Endothelial cell (in vitro differentiated cells): ENCODE measurements around the gene SNRPD2. TPM values are rescaled to one million over a fixed set of nuclear protein-coding genes. Genes with fewer than 3 reads are reported as not detected.

Experiments used
- DNase-seq: peaks from one replicate; pipeline ENCODE4 v3.0.0; 2021; ENCODE audit warnings: low spot score
- H3K27ac Mint-ChIP-seq: one replicate; pipeline ENCODE4 v1.8.0; 2021; ENCODE audit warnings: mixed read lengths, inconsistent platforms; ENCODE audit not compliant: unreplicated experiment
- H3K27me3 Mint-ChIP-seq: one replicate; pipeline ENCODE4 v1.8.0; 2021; ENCODE audit warnings: mild to moderate bottlenecking, moderate library complexity, mixed read lengths, inconsistent platforms; ENCODE audit not compliant: unreplicated experiment
- H3K36me3 Mint-ChIP-seq: one replicate; pipeline ENCODE4 v1.8.0; 2021; ENCODE audit warnings: mild to moderate bottlenecking, low read depth, mixed read lengths, inconsistent platforms; ENCODE audit not compliant: unreplicated experiment
- H3K4me1 Mint-ChIP-seq: one replicate; pipeline ENCODE4 v1.8.0; 2021; ENCODE audit warnings: mild to moderate bottlenecking, mixed read lengths, inconsistent platforms; ENCODE audit not compliant: unreplicated experiment
- H3K4me3 Mint-ChIP-seq: one replicate; pipeline ENCODE4 v1.8.0; 2021; ENCODE audit warnings: mild to moderate bottlenecking, mixed read lengths, inconsistent platforms; ENCODE audit not compliant: unreplicated experiment
- H3K9me3 Mint-ChIP-seq: one replicate; pipeline ENCODE4 v1.8.0; 2021; ENCODE audit warnings: mixed read lengths, inconsistent platforms; ENCODE audit not compliant: unreplicated experiment
- CTCF ChIP-seq: fragments of 200-600 bp; sonication (generic); IDR thresholded peaks from one replicate; pipeline ENCODE4 v1.5.0; 2021; ENCODE audit warnings: antibody characterized with exemption; ENCODE audit not compliant: unreplicated experiment
- microRNA-seq: library from miRNA; unstranded; fragments of <30 nt; microRNA quantifications from one replicate; pipeline ENCODE4, GENCODE V29; 2020; ENCODE audit not compliant: unreplicated experiment
- total RNA-seq: library from RNA; stranded (reverse); fragmentation: NEBNext Ultra II Directional; extraction: Animal tissue kit (Norgen Biotek cat#: 25700); gene quantifications from one replicate; pipeline ENCODE4 v1.2.1, GENCODE V29; 2021; ENCODE audit not compliant: unreplicated experiment

SNRPD2 gene
- total RNA-seq, 1 donor from 2014 or later = 479 TPM

GRCh38 chr19:45641274-45642105 is 50.3 kb downstream of the SNRPD2 start:
- no peaks in the 10 kb centered on the region for H3K9me3 Mint-ChIP-seq
- DNase-seq = peak; percentile 59
- H3K4me1 Mint-ChIP-seq = peaks cover 24% of the 10 kb centered on the region
- no peak for TF ChIP-seq CTCF
- H3K36me3 Mint-ChIP-seq = peaks cover 5% of the 10 kb centered on the region
- H3K4me3 Mint-ChIP-seq = peak overlapping the region; percentile 49
- no peak overlapping the region for H3K27ac Mint-ChIP-seq
- H3K27me3 Mint-ChIP-seq = peaks cover 8% of the 10 kb centered on the region

DNA sequence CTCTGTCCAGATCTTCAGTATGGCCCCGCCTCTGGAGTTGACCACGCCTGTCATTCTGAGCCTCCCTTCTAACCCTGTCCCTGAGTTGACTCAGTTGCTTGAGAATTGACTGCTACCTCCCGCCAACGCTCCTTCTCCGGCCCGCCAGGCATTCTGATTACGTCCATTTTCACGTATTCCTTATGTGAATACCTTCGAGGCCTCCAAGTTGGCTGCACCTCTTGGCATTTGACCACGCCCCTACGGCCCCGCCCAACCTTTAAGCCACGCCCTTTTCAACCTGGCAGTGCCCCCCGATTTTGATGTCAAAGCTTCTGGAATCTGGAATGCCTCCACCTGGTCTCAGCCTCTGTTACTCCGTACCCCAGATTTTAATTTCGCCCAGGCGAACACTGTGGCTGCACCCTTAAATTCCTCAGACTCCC is 50.9 kb downstream of the SNRPD2 start:
- DNase-seq = no peak
- H3K9me3 Mint-ChIP-seq = no peaks in the 10 kb centered on the region
- H3K27ac Mint-ChIP-seq = peak overlapping the region; percentile 55
- H3K4me1 Mint-ChIP-seq = peaks cover 24% of the 10 kb centered on the region
- TF ChIP-seq CTCF = no peak
- peak overlapping the region; percentile 49 for H3K4me3 Mint-ChIP-seq
- H3K27me3 Mint-ChIP-seq = peaks cover 5% of the 10 kb centered on the region
- peaks cover 5% of the 10 kb centered on the region for H3K36me3 Mint-ChIP-seq

DNA sequence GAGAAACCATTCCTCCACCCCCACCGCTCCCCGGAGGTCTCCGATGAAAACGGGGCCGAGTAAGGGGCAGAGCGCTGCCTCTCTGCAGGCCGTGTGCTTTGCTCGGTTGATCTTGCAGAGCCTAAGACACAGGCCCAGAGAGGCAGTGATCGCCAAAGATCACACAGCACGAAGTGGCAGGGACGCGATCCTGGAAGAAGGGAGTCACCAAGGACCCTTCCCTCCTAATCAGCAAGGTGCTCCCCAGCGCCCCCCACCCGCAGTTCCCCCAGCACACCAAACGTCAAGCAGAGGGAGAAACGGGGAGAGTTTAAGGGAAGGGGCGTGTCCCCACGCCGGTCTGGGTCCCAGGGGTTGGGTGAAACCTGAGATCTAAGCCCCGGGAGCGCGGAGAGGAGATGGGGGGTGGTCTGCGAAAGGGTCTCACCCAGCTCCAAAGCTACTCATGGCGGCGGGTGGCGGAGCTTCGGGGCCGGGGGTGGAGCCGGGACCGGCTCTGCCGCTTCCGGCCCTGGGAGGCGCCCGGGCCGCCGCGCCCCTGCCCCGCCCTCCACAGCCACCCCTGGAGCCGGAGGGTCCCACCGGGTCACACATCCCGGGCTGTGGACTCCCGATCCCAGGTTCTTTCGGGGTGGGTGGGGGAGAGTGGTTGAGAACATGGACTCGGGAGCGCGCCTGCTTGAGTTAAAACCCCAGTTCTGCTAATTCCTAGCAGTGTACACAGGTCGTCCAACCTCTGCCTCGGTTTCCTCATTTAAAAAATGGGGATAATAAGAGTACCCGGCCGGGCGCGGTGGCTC is 52.6 kb downstream of the SNRPD2 start, which contains the start of gene EML2:
EML2 (minus strand) TSS at position 468 of the 800 bp plus-strand sequence; CDS start at position 447, 21 bp downstream.
- peak; percentile 22 for DNase-seq
- Mint-ChIP-seq H3K36me3 (peaks cover 5% of the 10 kb centered on the region), H3K27ac (no peak within 1 kb of the TSS), H3K27me3 (peaks cover 5% of the 10 kb centered on the region), H3K9me3 (no peaks in the 10 kb centered on the region), H3K4me3 (peak within 1 kb of the TSS; percentile 90), H3K4me1 (peaks cover 24% of the 10 kb centered on the region)
- no peak for TF ChIP-seq CTCF

GRCh38 chr19:45637890-45638667 is 53.7 kb downstream of the SNRPD2 start:
- no peak for TF ChIP-seq CTCF
- Mint-ChIP-seq H3K4me1 (peaks cover 20% of the 10 kb centered on the region), H3K27me3 (peaks cover 6% of the 10 kb centered on the region), H3K9me3 (no peaks in the 10 kb centered on the region), H3K4me3 (no peak overlapping the region), H3K36me3 (peaks cover 5% of the 10 kb centered on the region), H3K27ac (no peak overlapping the region)
- DNase-seq = no peak

Small RNAs within 50 kb of the gene (microRNA-seq; reads per million reads assigned to microRNA genes)
- gene MIR330 (389 reads per million, percentile 90 among the genes with 10 or more reads in this experiment), gene MIR642A (not detected), gene MIR642B (not detected)

Other genes starting within 250 kb of the SNRPD2 start
- 64.2 TPM for gene FOSB, start 224.0 kb downstream of the SNRPD2 start, total RNA-seq
- gene RTN2, start 194.9 kb downstream of the SNRPD2 start, total RNA-seq = 25.3 TPM
- gene PPM1N, start 193.5 kb downstream of the SNRPD2 start, total RNA-seq = 0.33 TPM
- gene VASP, start 184.5 kb downstream of the SNRPD2 start, total RNA-seq = 246 TPM
- 13.4 TPM for gene OPA3, start 107.2 kb downstream of the SNRPD2 start, total RNA-seq
- gene GPR4, start 89.7 kb downstream of the SNRPD2 start, total RNA-seq = 13.5 TPM
- gene EML2, start 52.6 kb downstream of the SNRPD2 start, total RNA-seq = 20.3 TPM
- gene GIPR, start 23.7 kb downstream of the SNRPD2 start, total RNA-seq = 1.6 TPM
- 10.6 TPM for gene QPCTL, start 713 bp upstream of the SNRPD2 start, total RNA-seq
- gene FBXO46, start 38.9 kb upstream of the SNRPD2 start, total RNA-seq = 29.9 TPM
- not detected for gene MEIOSIN, start 41.5 kb upstream of the SNRPD2 start, total RNA-seq
- gene SIX5, start 77.3 kb upstream of the SNRPD2 start, total RNA-seq = 21.9 TPM
- gene DMPK, start 90.5 kb upstream of the SNRPD2 start, total RNA-seq = 80.3 TPM
- 95.3 TPM for gene DMWD, start 100.9 kb upstream of the SNRPD2 start, total RNA-seq
- 0.28 TPM for gene RSPH6A, start 123.4 kb upstream of the SNRPD2 start, total RNA-seq
- 70.7 TPM for gene SYMPK, start 171.2 kb upstream of the SNRPD2 start, total RNA-seq
- gene FOXA3, start 172.4 kb upstream of the SNRPD2 start, total RNA-seq = 1.1 TPM
- 17.6 TPM for gene IRF2BP1, start 194.2 kb upstream of the SNRPD2 start, total RNA-seq
- gene MYPOP, start 210.7 kb upstream of the SNRPD2 start, total RNA-seq = 9.0 TPM
- not detected for gene NANOS2, start 222.8 kb upstream of the SNRPD2 start, total RNA-seq